GM11168 (cell line): Measurements from ENCODE around the gene CYP2U1.

Source experiments
- in situ Hi-C: fragments of 300-500 bp; cut with MboI; formaldehyde crosslinking; loops from one replicate; pipeline ENCODE4 v1.12.0; 2022; ENCODE audit warnings: low sequenced_read_pairs; ENCODE audit not compliant: unreplicated experiment

The CYP2U1 gene

GRCh38 chr4:107977966-107978705 lies 46.8 kb downstream of the CYP2U1 start:
- in situ Hi-C loops, result no loop called here

GRCh38 chr4:107978716-107979451 lies 47.5 kb downstream of the CYP2U1 start:
- in situ Hi-C loops, result no loop called here

- in situ Hi-C loops, result no loop called here
Measured at GRCh38 chr4:107987916-107988762, 56.8 kb downstream of the CYP2U1 start.

- in situ Hi-C loops, result no loop called here
Measured at GRCh38 chr4:107988763-107989035, 57.4 kb downstream of the CYP2U1 start.

GRCh38 chr4:107989162-107989536 lies 57.8 kb downstream of the CYP2U1 start:
- in situ Hi-C loops, result no loop called here

GRCh38 chr4:107989537-107990386 lies 58.4 kb downstream of the CYP2U1 start, which contains the start of gene HADH:
Gene HADH, plus strand, starts transcription at chr4:107989889. Its CDS starts 44 bp downstream, at chr4:107989933.
- in situ Hi-C loops, result no loop called here

- in situ Hi-C loops, result no loop called here
Measured at GRCh38 chr4:107991945-107992630, 60.7 kb downstream of the CYP2U1 start.

GRCh38 chr4:107993969-107994368 lies 62.6 kb downstream of the CYP2U1 start:
- in situ Hi-C loops, result no loop called here

- in situ Hi-C loops, result no loop called here
Measured at GRCh38 chr4:107994894-107995293, 63.5 kb downstream of the CYP2U1 start.

GRCh38 chr4:107996949-107997788 lies 65.8 kb downstream of the CYP2U1 start:
- in situ Hi-C loops, result no loop called here

- in situ Hi-C loops, result no loop called here
Measured at GRCh38 chr4:107997794-107998193, 66.4 kb downstream of the CYP2U1 start.

GRCh38 chr4:107999932-108000539 lies 68.7 kb downstream of the CYP2U1 start:
- in situ Hi-C loops, result no loop called here

- in situ Hi-C loops, result no loop called here
Measured at GRCh38 chr4:108001540-108002135, 70.3 kb downstream of the CYP2U1 start.
